Measurements from ENCODE around the gene MAN2A1.

- TF ChIP-seq ZFP3 (CRISPR knock-in tag; IDR thresholded peaks at IDR 0.05) (no peak), PATZ1 (CRISPR knock-in tag; IDR thresholded peaks at IDR 0.05; ENCODE audit: borderline replicate concordance) (no peak), TCF4 (CRISPR knock-in tag; IDR thresholded peaks at IDR 0.05; ENCODE audit: borderline replicate concordance) (no peak), ZNF565 (CRISPR knock-in tag; conservative IDR thresholded peaks at IDR 0.05; ENCODE audit: low read depth) (no peak), SNAI2 (CRISPR knock-in tag; IDR thresholded peaks at IDR 0.05) (no peak)
These were observed 96.6 kb downstream of the MAN2A1 start for GRCh38 chr5:109786206-109786855.
